T-helper 17 cell (primary cell): ENCODE results near the gene PRKAG1. TPM values are rescaled to one million over a fixed set of nuclear protein-coding genes. Genes with fewer than 3 reads are reported as not detected.

ENCODE experiments used
- ATAC-seq: fragments of 150-1000 bp; cut with Tn5 transposase; 2 replicates; pipeline ENCODE4 v1.10.0; 2021; ENCODE audit warnings: mild to moderate bottlenecking, moderate library complexity
- DNase-seq, 3 donors: peaks; one replicate each; pipeline versions ENCODE4 v3.0.0 to v3.0.0-alpha.2; 2020 to 2021
- H3K9me3 ChIP-seq: one replicate; pipeline ENCODE4 v1.7.0; 2013; ENCODE audit warnings: low read length, mild to moderate bottlenecking; ENCODE audit not compliant: control insufficient read depth, poor library complexity, severe bottlenecking
- H3K27ac Mint-ChIP-seq: one replicate; pipeline ENCODE4 v1.8.0; 2022; ENCODE audit warnings: mild to moderate bottlenecking, moderate library complexity, mixed read lengths
- H3K27me3 Mint-ChIP-seq: one replicate; pipeline ENCODE4 v1.8.0; 2022; ENCODE audit warnings: mixed read lengths
- H3K36me3 Mint-ChIP-seq: one replicate; pipeline ENCODE4 v1.8.0; 2022; ENCODE audit warnings: low read depth, mixed read lengths
- H3K4me1 Mint-ChIP-seq: one replicate; pipeline ENCODE4 v1.8.0; 2022; ENCODE audit warnings: mild to moderate bottlenecking, mixed read lengths
- H3K4me3 Mint-ChIP-seq: one replicate; pipeline ENCODE4 v1.8.0; 2022; ENCODE audit warnings: mild to moderate bottlenecking, moderate library complexity, mixed read lengths
- total RNA-seq, 4 donors: library from RNA in 2 of 4; stranded (reverse) in 2 of 4; gene quantifications; one replicate each; pipeline ENCODE4 v1.2.3 and lab custom pipeline; 2022 to 2026

PRKAG1 gene
- total RNA-seq, 2 donors from 2014 or later: 41.4 to 47.7 TPM

GRCh38 chr12:49022558-49023178 is 4.1 kb upstream of the PRKAG1 start:
- H3K9me3 ChIP-seq: no peaks in the 10 kb centered on the region
- peaks cover 10% of the 10 kb centered on the region for H3K36me3 Mint-ChIP-seq
- H3K4me3 Mint-ChIP-seq: no peak overlapping the region
- H3K27me3 Mint-ChIP-seq: no peaks in the 10 kb centered on the region
- no peak for DNase-seq
- H3K4me1 Mint-ChIP-seq: peaks cover 16% of the 10 kb centered on the region
- no peak for ATAC-seq
- H3K27ac Mint-ChIP-seq: peak overlapping the region; percentile 91

GRCh38 chr12:49021292-49021915 is 2.8 kb upstream of the PRKAG1 start:
- DNase-seq: no peak
- no peaks in the 10 kb centered on the region for H3K27me3 Mint-ChIP-seq
- peaks cover 13% of the 10 kb centered on the region for H3K36me3 Mint-ChIP-seq
- H3K27ac Mint-ChIP-seq: peak overlapping the region; percentile 91
- no peaks in the 10 kb centered on the region for H3K9me3 ChIP-seq
- H3K4me3 Mint-ChIP-seq: no peak overlapping the region
- peaks cover 21% of the 10 kb centered on the region for H3K4me1 Mint-ChIP-seq
- ATAC-seq: no peak

- no peak for ATAC-seq
- DNase-seq: no peak
- H3K36me3 Mint-ChIP-seq: peaks cover 16% of the 10 kb centered on the region
Observed at GRCh38 chr12:49020441-49020840, 1.9 kb upstream of the PRKAG1 start.

GRCh38 chr12:49019443-49020324 is 1.1 kb upstream of the PRKAG1 start:
- Mint-ChIP-seq H3K27me3 (no peaks in the 10 kb centered on the region), H3K4me3 (peak overlapping the region; percentile 49), H3K4me1 (peaks cover 32% of the 10 kb centered on the region), H3K36me3 (peaks cover 16% of the 10 kb centered on the region), H3K27ac (peak overlapping the region; percentile 99)
- H3K9me3 ChIP-seq: no peaks in the 10 kb centered on the region
- peak in 1 of 3 donors; percentile 36 for DNase-seq
- ATAC-seq: no peak

More at GRCh38 chr12:49020441-49020840, 1.9 kb upstream of the PRKAG1 start:
- H3K27me3 Mint-ChIP-seq: no peaks in the 10 kb centered on the region
- no peaks in the 10 kb centered on the region for H3K9me3 ChIP-seq
- peak overlapping the region; percentile 99 for H3K27ac Mint-ChIP-seq
- no peak overlapping the region for H3K4me3 Mint-ChIP-seq
- H3K4me1 Mint-ChIP-seq: peaks cover 28% of the 10 kb centered on the region

GRCh38 chr12:49019120-49019430 is 499 bp upstream of the PRKAG1 start:
- H3K27me3 Mint-ChIP-seq: no peaks in the 10 kb centered on the region

GRCh38 chr12:49017891-49018260 is 700 bp downstream of the PRKAG1 start:
- ATAC-seq: no peak
- peak overlapping the region; percentile 99 for H3K27ac Mint-ChIP-seq
- peak overlapping the region; percentile 92 for H3K4me3 Mint-ChIP-seq
- H3K27me3 Mint-ChIP-seq: no peaks in the 10 kb centered on the region
- DNase-seq: no peak
- H3K9me3 ChIP-seq: no peaks in the 10 kb centered on the region
- peaks cover 36% of the 10 kb centered on the region for H3K4me1 Mint-ChIP-seq
- peaks cover 16% of the 10 kb centered on the region for H3K36me3 Mint-ChIP-seq

More at GRCh38 chr12:49019120-49019430, 499 bp upstream of the PRKAG1 start:
- Mint-ChIP-seq H3K27ac (peak overlapping the region; percentile 99), H3K4me1 (peaks cover 36% of the 10 kb centered on the region), H3K36me3 (peaks cover 16% of the 10 kb centered on the region), H3K4me3 (peak overlapping the region; percentile 92)
- no peaks in the 10 kb centered on the region for H3K9me3 ChIP-seq
- no peak for DNase-seq
- peak; percentile 39 for ATAC-seq

GRCh38 chr12:49015196-49015595 is 3.4 kb downstream of the PRKAG1 start:
- Mint-ChIP-seq H3K27me3 (no peaks in the 10 kb centered on the region), H3K27ac (no peak overlapping the region), H3K4me1 (peaks cover 36% of the 10 kb centered on the region), H3K4me3 (no peak overlapping the region), H3K36me3 (peaks cover 10% of the 10 kb centered on the region)
- DNase-seq (no peak), ATAC-seq (no peak)
- no peaks in the 10 kb centered on the region for H3K9me3 ChIP-seq

- Mint-ChIP-seq H3K27me3 (no peaks in the 10 kb centered on the region), H3K4me1 (peaks cover 33% of the 10 kb centered on the region), H3K36me3 (peaks cover 12% of the 10 kb centered on the region), H3K27ac (no peak overlapping the region), H3K4me3 (no peak overlapping the region)
- no peaks in the 10 kb centered on the region for H3K9me3 ChIP-seq
- DNase-seq: no peak
- no peak for ATAC-seq
Observed at GRCh38 chr12:49014547-49014946, 4.0 kb downstream of the PRKAG1 start.

GRCh38 chr12:49013428-49013827 is 5.1 kb downstream of the PRKAG1 start:
- peaks cover 12% of the 10 kb centered on the region for H3K36me3 Mint-ChIP-seq
- ATAC-seq: no peak
- H3K27me3 Mint-ChIP-seq: no peaks in the 10 kb centered on the region
- no peak overlapping the region for H3K4me3 Mint-ChIP-seq
- H3K4me1 Mint-ChIP-seq: peaks cover 27% of the 10 kb centered on the region
- DNase-seq: no peak
- no peaks in the 10 kb centered on the region for H3K9me3 ChIP-seq
- no peak overlapping the region for H3K27ac Mint-ChIP-seq

GRCh38 chr12:49012739-49013138 is 5.8 kb downstream of the PRKAG1 start:
- ATAC-seq (no peak), DNase-seq (no peak)
- H3K27ac Mint-ChIP-seq: no peak overlapping the region
- H3K9me3 ChIP-seq: no peaks in the 10 kb centered on the region
- no peak overlapping the region for H3K4me3 Mint-ChIP-seq
- H3K27me3 Mint-ChIP-seq: no peaks in the 10 kb centered on the region
- peaks cover 12% of the 10 kb centered on the region for H3K36me3 Mint-ChIP-seq
- peaks cover 21% of the 10 kb centered on the region for H3K4me1 Mint-ChIP-seq

GRCh38 chr12:49010092-49010668 is 8.4 kb downstream of the PRKAG1 start:
- Mint-ChIP-seq H3K27ac (no peak overlapping the region), H3K4me3 (no peak overlapping the region), H3K4me1 (peaks cover 5% of the 10 kb centered on the region), H3K27me3 (no peaks in the 10 kb centered on the region), H3K36me3 (peaks cover 4% of the 10 kb centered on the region)
- ATAC-seq (no peak), DNase-seq (no peak)
- H3K9me3 ChIP-seq: no peaks in the 10 kb centered on the region

- Mint-ChIP-seq H3K4me3 (no peak overlapping the region), H3K36me3 (peaks cover 11% of the 10 kb centered on the region), H3K4me1 (peaks cover 2% of the 10 kb centered on the region), H3K27ac (peak overlapping the region; percentile 6), H3K27me3 (no peaks in the 10 kb centered on the region)
- no peak for DNase-seq
- no peak for ATAC-seq
- H3K9me3 ChIP-seq: no peaks in the 10 kb centered on the region
Observed at GRCh38 chr12:49008943-49009342, 9.6 kb downstream of the PRKAG1 start.

- H3K9me3 ChIP-seq: no peaks in the 10 kb centered on the region
- peaks cover 16% of the 10 kb centered on the region for H3K36me3 Mint-ChIP-seq
- ATAC-seq (no peak), DNase-seq (no peak)
- no peak overlapping the region for H3K4me3 Mint-ChIP-seq
- no peak overlapping the region for H3K27ac Mint-ChIP-seq
- H3K27me3 Mint-ChIP-seq: peaks cover 34% of the 10 kb centered on the region
- peaks cover 36% of the 10 kb centered on the region for H3K4me1 Mint-ChIP-seq
Observed at GRCh38 chr12:49000346-49000745, 18.2 kb downstream of the PRKAG1 start.
